ENCODE measurements around the gene ARMC9. TPM values are rescaled to one million over a fixed set of nuclear protein-coding genes. Genes with fewer than 3 reads are reported as not detected.
"Not testable (repeated sequence)": the region's sequence is repeated elsewhere in the genome, so short reads cannot be mapped to it uniquely, and the experiment has no call there.

Gene ARMC9
- total RNA-seq, 1 donor from 2014 or later, result 15.1 TPM

- DNase-seq (ENCODE audit: low spot score in 2 of 2) (peak in 1 of 2 donors; percentile 6), FAIRE-seq (no peak)
Measured at GRCh38 chr2:231391981-231392380, 193.6 kb downstream of the ARMC9 start.

DNA sequence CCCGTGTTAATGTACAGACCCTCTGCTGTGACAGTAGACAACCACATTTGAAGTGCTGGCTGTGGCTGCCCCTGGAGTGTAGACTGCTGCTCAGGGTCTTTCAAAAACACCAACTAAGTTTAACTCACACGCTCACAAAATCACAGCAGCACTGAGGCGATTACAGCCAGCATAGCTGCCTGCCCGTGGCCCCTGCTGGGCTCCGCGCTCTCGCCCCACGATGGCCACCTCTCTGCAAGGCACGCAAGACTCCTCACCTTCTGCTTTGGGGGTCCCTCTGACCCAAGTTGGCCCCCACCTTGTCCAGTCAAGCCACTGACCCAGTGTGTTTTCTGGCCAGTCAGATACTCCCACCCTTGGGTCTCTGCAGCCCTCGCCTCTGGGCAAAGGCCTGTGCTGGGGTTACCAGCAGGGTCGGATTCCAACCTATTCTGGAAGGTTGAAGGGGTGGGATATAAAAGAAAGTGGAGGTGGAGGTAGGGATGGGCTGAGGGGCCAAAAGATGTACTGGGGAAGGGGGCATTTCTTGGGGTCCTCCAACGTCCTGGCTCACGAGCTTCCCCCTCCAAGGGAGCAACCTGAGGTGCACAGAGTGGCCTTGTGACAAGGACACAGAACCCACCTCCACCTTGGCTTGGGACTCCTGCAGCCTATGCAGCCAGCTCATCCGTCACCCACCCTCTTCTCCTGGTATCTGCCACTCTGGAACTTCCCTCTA is 194.2 kb downstream of the ARMC9 start:
- no peak for FAIRE-seq
- peak in 1 of 2 donors; percentile 6 for DNase-seq (ENCODE audit: low spot score in 2 of 2)

DNA sequence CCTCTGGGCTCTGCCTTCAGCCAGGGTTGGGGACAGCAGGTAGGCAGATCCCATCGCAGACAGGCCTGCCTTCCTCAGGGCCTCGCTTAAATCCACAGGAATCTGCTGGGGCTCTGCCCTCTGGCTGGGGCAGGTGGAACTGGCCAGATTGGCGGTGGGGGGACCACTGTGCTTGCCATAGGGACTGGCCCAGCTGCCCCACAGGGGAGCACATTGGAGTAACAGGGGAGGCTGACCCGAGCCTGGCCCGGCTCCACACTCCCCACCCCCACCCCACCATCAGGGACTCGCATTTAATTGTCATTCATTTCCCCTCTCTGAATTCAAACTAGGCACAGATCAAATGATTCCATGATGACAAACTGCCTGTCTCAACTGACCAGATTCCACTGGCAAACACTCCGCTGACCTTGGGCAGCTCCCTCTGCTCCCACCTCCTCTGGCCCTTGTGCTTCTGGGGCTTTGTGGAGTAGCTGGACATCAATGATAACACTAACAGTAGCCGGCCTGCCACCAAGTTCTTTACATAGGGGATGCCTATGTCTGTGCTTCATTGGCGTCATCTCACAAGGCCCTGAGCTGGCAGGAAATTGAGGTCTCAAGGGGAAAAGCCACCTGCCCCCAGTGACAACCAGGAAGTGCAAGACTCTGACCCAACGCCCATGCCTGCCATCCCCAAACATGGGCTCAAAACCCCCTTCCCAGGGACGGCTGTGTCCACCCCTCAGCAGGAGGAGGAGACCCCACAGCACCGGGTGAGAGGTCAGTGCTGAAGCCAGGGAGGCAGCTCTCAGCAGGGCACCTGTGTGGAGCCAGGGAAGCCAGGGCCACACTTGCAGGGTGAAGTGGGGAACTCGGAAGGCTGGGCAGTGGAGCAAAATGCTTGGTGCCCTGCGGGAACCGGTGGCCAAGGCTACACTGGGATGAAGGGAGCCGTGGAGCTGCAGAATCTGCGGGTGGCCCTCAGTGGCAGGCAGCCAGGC is 195.0 kb downstream of the ARMC9 start:
- DNase-seq (ENCODE audit: low spot score in 2 of 2), result peak in 1 of 2 donors; percentile 27
- FAIRE-seq, result no peak

- DNase-seq (ENCODE audit: low spot score in 2 of 2), result peak in 1 of 2 donors; percentile 24
- FAIRE-seq, result no peak
Measured at GRCh38 chr2:231394211-231395141, 196.0 kb downstream of the ARMC9 start.

DNA sequence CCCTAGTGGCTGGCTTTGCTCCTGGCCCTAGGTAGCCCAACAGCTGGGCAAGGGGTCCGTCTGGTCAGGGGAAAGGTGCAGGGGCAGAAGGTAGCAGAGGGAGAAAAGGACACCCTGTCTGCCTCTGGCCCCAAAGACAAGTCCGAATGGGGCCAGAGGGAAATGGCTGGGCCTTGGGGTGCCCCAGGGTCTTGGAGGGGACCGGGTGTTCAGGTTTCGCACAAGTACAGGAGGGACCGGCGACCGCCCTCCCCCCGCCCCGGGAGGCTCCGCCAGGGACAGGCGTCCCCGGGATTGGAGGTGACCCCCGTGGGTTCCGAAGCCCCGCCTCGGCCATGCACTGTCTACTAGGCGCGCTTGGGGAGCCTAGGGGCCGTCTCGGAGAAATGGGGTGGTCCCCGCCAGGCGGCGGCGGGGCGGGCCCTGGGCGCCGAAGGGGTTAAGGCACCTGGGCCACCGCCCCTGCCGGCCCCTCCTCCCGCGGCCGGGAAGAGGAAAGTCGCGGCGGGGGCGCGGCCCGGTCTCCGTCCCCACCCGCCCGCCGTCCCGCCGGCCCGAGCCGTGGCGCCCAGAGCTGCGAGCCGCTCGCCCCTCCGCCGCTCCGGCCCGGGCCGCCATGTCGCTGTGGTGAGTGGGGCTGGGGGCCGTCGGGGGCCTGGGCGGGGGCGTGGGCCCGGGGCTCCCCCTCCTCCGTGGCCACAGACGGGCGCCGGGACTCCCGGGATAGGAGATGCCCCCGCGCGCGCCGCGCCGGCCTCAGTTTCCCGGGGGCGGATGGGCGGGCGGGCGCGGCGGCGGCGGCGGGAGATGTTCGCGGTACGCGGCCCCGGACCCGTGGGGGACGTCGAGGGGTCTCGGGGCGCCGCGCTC is 197.0 kb downstream of the ARMC9 start, which contains the start of gene B3GNT7:
Gene B3GNT7, plus strand, starts transcription at position 523 of the 870 bp plus-strand sequence. Its CDS starts 94 bp downstream, at position 617.
- FAIRE-seq (no peak), DNase-seq (ENCODE audit: low spot score in 2 of 2) (peak; percentile 39 to 50)

DNA sequence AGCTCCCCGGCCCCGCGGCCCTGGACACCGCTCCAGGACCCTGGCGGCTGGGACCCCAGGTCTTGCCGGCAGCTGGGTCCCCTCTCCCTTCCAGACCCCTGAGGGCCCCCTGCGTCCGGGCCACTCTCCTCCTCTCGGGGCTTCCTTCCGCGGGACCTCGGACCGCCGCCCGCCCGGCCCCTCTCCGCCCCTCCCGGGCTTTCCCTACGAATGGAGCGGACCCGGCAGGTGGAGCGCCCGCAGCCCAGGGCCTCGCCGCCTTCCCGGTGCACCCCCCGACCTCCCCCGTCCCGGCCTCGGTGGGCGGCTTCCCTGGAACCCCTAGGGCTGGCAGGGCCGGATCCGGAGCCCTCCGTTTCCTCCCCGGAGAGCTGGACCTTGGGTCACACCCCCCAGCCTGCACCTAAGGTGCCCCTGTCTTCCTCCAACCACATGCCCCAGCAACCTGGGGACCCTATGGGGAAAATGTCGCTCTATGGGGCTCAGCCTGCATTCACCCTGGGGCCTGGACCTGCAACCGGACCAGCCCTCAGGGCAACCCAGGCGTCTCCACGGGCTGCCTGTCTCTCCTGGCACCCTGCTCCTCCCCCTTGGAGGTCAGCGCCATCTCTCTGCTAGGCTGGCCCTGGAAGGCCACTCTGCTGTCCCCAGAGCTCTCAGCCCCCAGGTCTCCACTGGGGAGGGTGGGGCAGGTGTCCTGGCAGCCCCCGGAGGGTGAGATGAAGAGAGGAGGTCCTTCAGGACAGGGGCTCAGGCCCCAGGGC is 197.8 kb downstream of the ARMC9 start:
- FAIRE-seq (no peak), DNase-seq (ENCODE audit: low spot score in 2 of 2) (peak in 1 of 2 donors; percentile 32)

GRCh38 chr2:231397011-231397927 is 198.8 kb downstream of the ARMC9 start:
- FAIRE-seq, result no peak

GRCh38 chr2:231397928-231398294 is 199.5 kb downstream of the ARMC9 start:
- DNase-seq (ENCODE audit: low spot score in 2 of 2) (peak in 1 of 2 donors; percentile 33), FAIRE-seq (no peak)

More at GRCh38 chr2:231397011-231397927, 198.8 kb downstream of the ARMC9 start:
- no peak for DNase-seq (ENCODE audit: low spot score in 2 of 2)

GRCh38 chr2:231398585-231398984 is 200.2 kb downstream of the ARMC9 start:
- FAIRE-seq (no peak), DNase-seq (ENCODE audit: low spot score in 2 of 2) (no peak)

- DNase-seq (ENCODE audit: low spot score in 2 of 2), result no peak
- no peak for FAIRE-seq
Measured at GRCh38 chr2:231399046-231399852, 200.8 kb downstream of the ARMC9 start.

DNA sequence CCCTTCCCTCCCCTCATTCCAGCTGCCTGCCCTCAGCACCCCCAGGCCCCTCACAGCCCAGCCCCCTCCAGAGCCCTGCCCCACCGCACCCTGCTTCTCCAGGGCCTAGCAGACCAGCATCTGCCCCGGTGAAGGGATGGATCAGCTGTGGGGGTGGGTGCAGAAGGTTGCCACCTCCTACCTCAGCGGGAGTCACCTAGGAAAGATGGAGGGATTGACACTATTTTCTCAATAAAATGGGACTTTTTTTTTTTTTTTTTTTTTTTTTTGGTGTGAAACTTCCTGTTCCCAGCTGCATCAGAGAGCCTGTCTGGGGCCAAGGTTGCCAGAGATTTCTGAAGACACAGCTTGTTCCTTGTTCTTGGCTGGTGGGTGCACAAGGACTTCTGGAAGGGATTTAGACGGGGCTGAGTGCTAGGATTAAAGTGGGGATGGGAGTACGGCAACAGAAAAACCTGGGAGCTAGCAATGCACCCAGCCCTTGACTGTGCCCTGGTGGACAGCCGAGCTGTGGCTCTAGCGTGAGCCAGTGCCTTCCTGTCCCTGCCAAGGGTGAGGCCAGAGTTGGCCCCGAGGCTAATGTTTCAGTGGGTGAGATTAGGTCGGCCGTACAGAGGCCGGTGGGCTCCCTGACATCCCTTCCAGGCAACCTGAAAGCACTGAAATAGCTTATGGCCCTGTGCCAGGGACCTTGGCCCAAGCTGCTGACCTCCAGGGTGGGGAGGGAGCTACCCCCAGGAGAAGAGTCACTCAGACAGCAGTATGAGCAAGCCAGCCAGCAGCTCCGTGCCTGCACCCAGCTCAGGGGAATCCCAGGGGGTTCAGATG is 201.6 kb downstream of the ARMC9 start:
- DNase-seq (ENCODE audit: low spot score in 2 of 2) (peak in 1 of 2 donors; percentile 62), FAIRE-seq (no peak)

- not testable (repeated sequence) for FAIRE-seq; DNase-seq (ENCODE audit: low spot score in 2 of 2)
Measured at GRCh38 chr2:231400681-231401080, 202.2 kb downstream of the ARMC9 start.

DNA sequence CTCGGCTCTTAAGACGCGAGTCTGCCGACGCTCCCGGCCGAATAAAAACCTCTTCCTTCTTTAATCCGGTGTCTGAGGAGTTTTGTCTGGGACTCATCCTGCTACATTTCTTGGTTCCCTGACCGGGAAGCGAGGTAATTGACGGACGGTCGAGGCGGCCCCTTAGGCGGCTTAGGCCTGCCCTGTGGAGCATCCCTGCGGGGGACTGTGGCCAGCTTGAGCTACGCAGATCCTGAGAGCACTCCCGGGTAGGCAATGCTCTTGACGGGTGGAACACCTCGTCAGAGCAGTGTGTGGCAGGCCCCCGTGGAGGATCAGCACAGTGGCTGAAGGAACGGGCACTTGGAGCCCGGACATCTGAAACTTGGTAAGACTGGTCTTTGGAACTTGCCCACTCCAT is 202.7 kb downstream of the ARMC9 start:
- DNase-seq (ENCODE audit: low spot score in 2 of 2); FAIRE-seq: not testable (repeated sequence)

GRCh38 chr2:231403421-231404182 is 205.2 kb downstream of the ARMC9 start:
- not testable (repeated sequence) for DNase-seq (ENCODE audit: low spot score in 2 of 2); FAIRE-seq

GRCh38 chr2:231404183-231404578 is 205.8 kb downstream of the ARMC9 start:
- FAIRE-seq; DNase-seq (ENCODE audit: low spot score in 2 of 2): not testable (repeated sequence)
